HEK293 (cell line): ENCODE measurements around the gene KDM2B.
A peak's percentile ranks its signal among the peaks of the same experiment; 100 is the strongest.

ENCODE experiments used
- BCL11B ChIP-seq: fragments of 450-650 bp; formaldehyde crosslinking; IDR thresholded peaks from 2 replicates; pipeline ENCODE4 v1.5.1; 2016; ENCODE audit warnings: low read depth, missing biosample characterization, missing genetic modification characterization
- CTCF ChIP-seq: fragments of 450-650 bp; formaldehyde crosslinking; IDR thresholded peaks from 2 replicates; pipeline ENCODE4 v1.5.1; 2016; ENCODE audit warnings: missing biosample characterization, missing genetic modification characterization
- HOXA7 ChIP-seq: sonication (generic); formaldehyde crosslinking; IDR thresholded peaks from 2 replicates; pipeline ENCODE4 v1.8.1; 2022; ENCODE audit warnings: missing genetic modification reagents, borderline replicate concordance
- IKZF3 ChIP-seq: fragments of 450-650 bp; IDR thresholded peaks from 2 replicates; pipeline ENCODE4 v1.5.0; 2018; ENCODE audit warnings: missing biosample characterization, mild to moderate bottlenecking, missing genetic modification characterization, moderate library complexity
- INSM2 ChIP-seq: fragments of 450-650 bp; formaldehyde crosslinking; IDR thresholded peaks from 2 replicates; pipeline ENCODE4 v1.5.1; 2016; ENCODE audit warnings: missing biosample characterization, missing genetic modification characterization
- KLF17 ChIP-seq: fragments of 450-650 bp; formaldehyde crosslinking; IDR thresholded peaks from 2 replicates; pipeline ENCODE4 v1.5.1; 2016; ENCODE audit warnings: missing biosample characterization, missing genetic modification characterization
- KLF7 ChIP-seq: fragments of 450-650 bp; formaldehyde crosslinking; IDR thresholded peaks from 2 replicates; pipeline ENCODE4 v1.5.1; 2016; ENCODE audit warnings: missing biosample characterization, missing genetic modification characterization, borderline replicate concordance
- REPIN1 ChIP-seq: fragments of 450-650 bp; formaldehyde crosslinking; IDR thresholded peaks from 2 replicates; pipeline ENCODE4 v1.5.1; 2017; ENCODE audit warnings: missing biosample characterization, missing genetic modification characterization, low read depth
- SP2 ChIP-seq: fragments of 450-650 bp; formaldehyde crosslinking; IDR thresholded peaks from 2 replicates; pipeline ENCODE4 v1.5.1; 2016; ENCODE audit warnings: missing biosample characterization, missing genetic modification characterization
- TRIM28 ChIP-seq: IDR thresholded peaks from 2 replicates; pipeline ENCODE4 v1.6.1; 2011; ENCODE audit warnings: low read length, control low read depth, borderline replicate concordance
- ZBTB17 ChIP-seq: fragments of 450-650 bp; formaldehyde crosslinking; IDR thresholded peaks from 2 replicates; pipeline ENCODE4 v1.5.1; 2016; ENCODE audit warnings: missing biosample characterization, missing genetic modification characterization
- ZBTB26 ChIP-seq: fragments of 450-650 bp; formaldehyde crosslinking; optimal IDR thresholded peaks from 2 replicates; pipeline ENCODE3; 2016; ENCODE audit warnings: missing biosample characterization, mild to moderate bottlenecking, missing genetic modification characterization
- ZNF121 ChIP-seq: fragments of 450-650 bp; formaldehyde crosslinking; IDR thresholded peaks from 2 replicates; pipeline ENCODE4 v1.5.1; 2016; ENCODE audit warnings: missing biosample characterization, missing genetic modification characterization
- ZNF132 ChIP-seq: fragments of 450-650 bp; formaldehyde crosslinking; IDR thresholded peaks from 2 replicates; pipeline ENCODE4 v1.5.1; 2017; ENCODE audit warnings: missing biosample characterization, missing genetic modification characterization, borderline replicate concordance
- ZNF2 ChIP-seq: fragments of 450-650 bp; formaldehyde crosslinking; IDR thresholded peaks from 2 replicates; pipeline ENCODE4 v1.5.1; 2016; ENCODE audit warnings: missing biosample characterization, missing genetic modification characterization
- ZNF274 ChIP-seq, 2 experiments: fragments of 200-500 bp in 1 of 2; fragments of 450-650 bp in 1 of 2; sonication (Bioruptor generic) in 1 of 2; formaldehyde crosslinking in 1 of 2; IDR thresholded peaks; 2 replicates each; pipeline versions ENCODE4 v1.5.1 to v1.6.1; 2014 to 2016; ENCODE audit warnings: borderline replicate concordance in 1 of 2, inconsistent platforms in 1 of 2, low read length in 1 of 2, missing biosample characterization in 1 of 2, missing genetic modification characterization in 1 of 2
- ZNF335 ChIP-seq: fragments of 450-650 bp; formaldehyde crosslinking; conservative IDR thresholded peaks from 2 replicates; pipeline ENCODE4 v1.5.1; 2016; ENCODE audit warnings: missing biosample characterization, missing genetic modification characterization
- ZNF530 ChIP-seq: fragments of 450-650 bp; formaldehyde crosslinking; IDR thresholded peaks from 2 replicates; pipeline ENCODE4 v1.5.1; 2016; ENCODE audit warnings: low read depth, missing biosample characterization, missing genetic modification characterization
- ZNF621 ChIP-seq: fragments of 450-650 bp; formaldehyde crosslinking; IDR thresholded peaks from 2 replicates; pipeline ENCODE4 v1.5.1; 2017; ENCODE audit warnings: missing biosample characterization, missing genetic modification characterization
- ZNF654 ChIP-seq: fragments of 450-650 bp; formaldehyde crosslinking; IDR thresholded peaks from 2 replicates; pipeline ENCODE4 v1.5.1; 2016; ENCODE audit warnings: low read depth, missing biosample characterization, missing genetic modification characterization
- ZNF664 ChIP-seq: fragments of 450-650 bp; formaldehyde crosslinking; IDR thresholded peaks from 2 replicates; pipeline ENCODE4 v1.5.1; 2016; ENCODE audit warnings: missing biosample characterization, missing genetic modification characterization
- ZNF701 ChIP-seq: fragments of 450-650 bp; formaldehyde crosslinking; IDR thresholded peaks from 2 replicates; pipeline ENCODE4 v1.5.1; 2016; ENCODE audit warnings: missing biosample characterization, missing genetic modification characterization
- ZNF776 ChIP-seq: fragments of 450-650 bp; formaldehyde crosslinking; IDR thresholded peaks from 2 replicates; pipeline ENCODE4 v1.5.0; 2017; ENCODE audit warnings: missing biosample characterization, missing genetic modification characterization, borderline replicate concordance
- ZNF777 ChIP-seq: fragments of 450-650 bp; formaldehyde crosslinking; IDR thresholded peaks from 2 replicates; pipeline ENCODE4 v1.5.1; 2017; ENCODE audit warnings: missing biosample characterization, missing genetic modification characterization, borderline replicate concordance
- ZNF792 ChIP-seq: fragments of 450-650 bp; formaldehyde crosslinking; IDR thresholded peaks from 2 replicates; pipeline ENCODE4 v1.5.1; 2016; ENCODE audit warnings: missing biosample characterization, missing genetic modification characterization
- ZSCAN23 ChIP-seq: fragments of 450-650 bp; formaldehyde crosslinking; IDR thresholded peaks from 2 replicates; pipeline ENCODE4 v1.5.1; 2016; ENCODE audit warnings: missing biosample characterization, missing genetic modification characterization
- ZXDB ChIP-seq: fragments of 450-650 bp; formaldehyde crosslinking; IDR thresholded peaks from 2 replicates; pipeline ENCODE4 v1.5.1; 2016; ENCODE audit warnings: missing biosample characterization, missing genetic modification characterization
- TF ChIP-seq, protein P1 (sequence below): fragments of 450-650 bp; formaldehyde crosslinking; IDR thresholded peaks from 2 replicates; pipeline ENCODE4 v1.5.1; 2017; ENCODE audit warnings: missing biosample characterization, missing genetic modification characterization
- TF ChIP-seq, protein P2 (sequence below): fragments of 450-650 bp; formaldehyde crosslinking; IDR thresholded peaks from 2 replicates; pipeline ENCODE4 v1.5.0; 2017; ENCODE audit warnings: missing biosample characterization, missing genetic modification characterization, borderline replicate concordance

KDM2B gene

DNA sequence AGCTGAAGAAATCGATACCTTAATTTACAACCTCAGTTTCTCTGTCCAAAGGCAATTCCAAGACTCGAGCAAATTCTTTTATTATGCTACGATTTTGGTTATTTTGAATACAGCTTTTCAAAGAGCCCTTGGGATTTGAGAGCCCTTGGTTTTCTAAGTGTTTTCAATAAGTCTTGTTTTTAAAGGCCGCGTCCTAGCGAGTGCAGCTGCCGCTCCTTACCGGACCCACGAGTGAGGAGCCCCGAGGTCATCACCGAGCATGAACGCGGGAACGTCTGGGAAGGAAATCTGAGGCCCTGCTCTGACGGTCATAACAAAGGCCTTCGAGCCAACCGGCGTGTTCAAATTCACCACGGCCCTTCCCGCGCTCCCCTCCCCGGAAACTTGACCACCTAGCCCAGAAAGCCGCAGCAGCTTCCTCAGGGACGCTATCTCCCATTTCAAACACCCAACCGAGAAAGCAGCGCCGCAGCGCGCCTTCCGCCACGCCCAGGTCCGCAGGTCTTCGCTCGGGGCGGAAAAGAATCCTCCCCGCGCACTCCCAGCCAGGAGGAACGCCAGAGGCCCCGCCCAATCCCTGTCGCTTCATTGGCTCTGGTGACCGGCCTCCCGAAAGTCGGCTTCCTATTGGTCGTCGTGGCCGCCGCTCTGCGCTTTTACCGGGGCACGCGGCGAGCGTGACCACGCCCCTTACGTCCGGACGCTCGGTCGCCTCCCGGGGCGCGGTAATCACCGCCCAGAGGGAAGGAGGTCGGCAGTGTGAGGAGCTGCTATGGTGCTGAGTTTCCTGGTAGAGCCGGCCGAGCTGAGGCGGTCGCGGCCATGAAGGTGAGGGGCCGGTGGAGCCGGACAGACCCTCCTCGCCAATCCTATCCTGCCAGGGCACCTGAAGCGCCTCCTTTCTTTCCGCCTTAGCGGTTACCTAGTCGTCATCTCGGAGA lies 181.2 kb downstream of the KDM2B start, which contains the start of gene RNF34 (continued):
- TF ChIP-seq ZNF132 (tag by site-specific recombination), result no peak
- peak; percentile 98 for TF ChIP-seq KLF7 (tag by site-specific recombination)
- peak; percentile 85 for TF ChIP-seq ZNF335 (tag by site-specific recombination)
- TF ChIP-seq ZNF2 (tag by site-specific recombination), result 0 out of 2 replicates have a peak, but pooled peaks have one; percentile 42
- no peak for TF ChIP-seq ZNF792
- peak; percentile 65 for TF ChIP-seq KLF17 (tag by site-specific recombination)
- no peak for TF ChIP-seq ZNF274 (IDR thresholded peaks at IDR 0.05; ENCODE audit: low read length)
- no peak for TF ChIP-seq ZNF274 (tag by site-specific recombination; IDR thresholded peaks at IDR 0.05; ENCODE audit: borderline replicate concordance)
- no peak for TF ChIP-seq ZNF777
- peak; percentile 99 for TF ChIP-seq SP2 (tag by site-specific recombination)
- TF ChIP-seq ZSCAN23 (tag by site-specific recombination), result no peak
- TF ChIP-seq, protein P1, sequence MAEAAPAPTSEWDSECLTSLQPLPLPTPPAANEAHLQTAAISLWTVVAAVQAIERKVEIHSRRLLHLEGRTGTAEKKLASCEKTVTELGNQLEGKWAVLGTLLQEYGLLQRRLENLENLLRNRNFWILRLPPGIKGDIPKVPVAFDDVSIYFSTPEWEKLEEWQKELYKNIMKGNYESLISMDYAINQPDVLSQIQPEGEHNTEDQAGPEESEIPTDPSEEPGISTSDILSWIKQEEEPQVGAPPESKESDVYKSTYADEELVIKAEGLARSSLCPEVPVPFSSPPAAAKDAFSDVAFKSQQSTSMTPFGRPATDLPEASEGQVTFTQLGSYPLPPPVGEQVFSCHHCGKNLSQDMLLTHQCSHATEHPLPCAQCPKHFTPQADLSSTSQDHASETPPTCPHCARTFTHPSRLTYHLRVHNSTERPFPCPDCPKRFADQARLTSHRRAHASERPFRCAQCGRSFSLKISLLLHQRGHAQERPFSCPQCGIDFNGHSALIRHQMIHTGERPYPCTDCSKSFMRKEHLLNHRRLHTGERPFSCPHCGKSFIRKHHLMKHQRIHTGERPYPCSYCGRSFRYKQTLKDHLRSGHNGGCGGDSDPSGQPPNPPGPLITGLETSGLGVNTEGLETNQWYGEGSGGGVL (tag by site-specific recombination), result no peak
- TF ChIP-seq, protein P2, sequence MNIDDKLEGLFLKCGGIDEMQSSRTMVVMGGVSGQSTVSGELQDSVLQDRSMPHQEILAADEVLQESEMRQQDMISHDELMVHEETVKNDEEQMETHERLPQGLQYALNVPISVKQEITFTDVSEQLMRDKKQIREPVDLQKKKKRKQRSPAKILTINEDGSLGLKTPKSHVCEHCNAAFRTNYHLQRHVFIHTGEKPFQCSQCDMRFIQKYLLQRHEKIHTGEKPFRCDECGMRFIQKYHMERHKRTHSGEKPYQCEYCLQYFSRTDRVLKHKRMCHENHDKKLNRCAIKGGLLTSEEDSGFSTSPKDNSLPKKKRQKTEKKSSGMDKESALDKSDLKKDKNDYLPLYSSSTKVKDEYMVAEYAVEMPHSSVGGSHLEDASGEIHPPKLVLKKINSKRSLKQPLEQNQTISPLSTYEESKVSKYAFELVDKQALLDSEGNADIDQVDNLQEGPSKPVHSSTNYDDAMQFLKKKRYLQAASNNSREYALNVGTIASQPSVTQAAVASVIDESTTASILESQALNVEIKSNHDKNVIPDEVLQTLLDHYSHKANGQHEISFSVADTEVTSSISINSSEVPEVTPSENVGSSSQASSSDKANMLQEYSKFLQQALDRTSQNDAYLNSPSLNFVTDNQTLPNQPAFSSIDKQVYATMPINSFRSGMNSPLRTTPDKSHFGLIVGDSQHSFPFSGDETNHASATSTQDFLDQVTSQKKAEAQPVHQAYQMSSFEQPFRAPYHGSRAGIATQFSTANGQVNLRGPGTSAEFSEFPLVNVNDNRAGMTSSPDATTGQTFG (tag by site-specific recombination), result no peak
- 0 out of 2 replicates have a peak, but pooled peaks have one; percentile 35 for TF ChIP-seq CTCF (tag by site-specific recombination)
- 0 out of 2 replicates have a peak, but pooled peaks have one; percentile 36 for TF ChIP-seq REPIN1 (tag by site-specific recombination)
- no peak for TF ChIP-seq ZNF701
- peak; percentile 92 for TF ChIP-seq ZBTB26 (tag by site-specific recombination)
- no peak; the same call in 1 of the 2 replicates for TF ChIP-seq IKZF3 (tag by site-specific recombination)
- no peak for TF ChIP-seq ZNF621 (tag by site-specific recombination)
- no peak for TF ChIP-seq ZNF654 (tag by site-specific recombination)
- TF ChIP-seq ZNF530 (tag by site-specific recombination), result no peak
- no peak for TF ChIP-seq ZNF664 (tag by site-specific recombination)
- TF ChIP-seq TRIM28, result no peak
- peak; percentile 95 for TF ChIP-seq ZBTB17
- peak; percentile 79 for TF ChIP-seq ZXDB (tag by site-specific recombination)
- TF ChIP-seq ZNF776 (tag by site-specific recombination), result no peak
- peak; percentile 62; the same call in 1 of the 2 replicates for TF ChIP-seq BCL11B (tag by site-specific recombination)
- TF ChIP-seq ZNF121 (tag by site-specific recombination), result no peak
- TF ChIP-seq INSM2 (tag by site-specific recombination), result no peak; the same call in 1 of the 2 replicates
- TF ChIP-seq HOXA7, result no peak
